ENCODE measurements around the gene CATSPER4.

DNA sequence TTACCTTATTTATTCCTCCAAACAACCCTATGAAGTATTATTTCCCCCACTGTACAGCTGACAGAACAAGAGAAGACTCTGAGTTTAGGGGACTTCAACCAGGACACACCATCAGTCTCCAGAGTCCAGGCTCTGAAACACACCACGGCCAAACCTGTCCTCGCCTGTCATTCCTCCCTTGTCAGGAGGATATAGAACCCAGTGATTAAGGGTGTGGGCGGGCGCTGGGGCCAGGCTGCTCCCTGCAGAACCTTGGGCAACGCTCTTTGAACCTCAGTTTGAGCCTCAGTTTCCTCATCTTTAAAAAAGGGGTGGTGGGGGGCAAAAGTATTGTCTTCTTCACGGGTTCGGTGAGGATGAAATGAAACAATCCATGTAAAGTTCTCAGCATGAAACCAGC, 34.2 kb downstream of the CATSPER4 start:
- no peak for TF ChIP-seq POLR2A (IDR thresholded peaks at IDR 0.05; ENCODE audit: low read depth, low read length)
- TF ChIP-seq POLR2AphosphoS5 (IDR thresholded peaks at IDR 0.05; ENCODE audit: low read depth, low read length), result no peak
